Urinary bladder (tissue), 4 donors: ENCODE measurements around the gene PDE4B. TPM values are rescaled to one million over a fixed set of nuclear protein-coding genes. Genes with fewer than 3 reads are reported as not detected.
A peak's percentile ranks its signal among the peaks of the same experiment; 100 is the strongest.

Source experiments
- DNase-seq: peaks from one replicate; pipeline ENCODE4 v3.0.0-alpha.2; 2015; ENCODE audit errors: extremely low spot score
- H3K27ac ChIP-seq: one replicate; pipeline ENCODE4 v1.5.1; 2013; ENCODE audit warnings: low read depth, mild to moderate bottlenecking, moderate library complexity
- H3K36me3 ChIP-seq: one replicate; pipeline ENCODE4 v1.6.1; 2013; ENCODE audit warnings: mild to moderate bottlenecking, moderate library complexity; ENCODE audit not compliant: insufficient read depth
- H3K4me1 ChIP-seq: one replicate; pipeline ENCODE4 v1.6.1; 2013; ENCODE audit warnings: mild to moderate bottlenecking, moderate library complexity; ENCODE audit not compliant: insufficient read depth
- H3K4me3 ChIP-seq: one replicate; pipeline ENCODE4 v1.5.1; 2013; ENCODE audit warnings: low read depth, low read length
- WGBS: extraction: QIAGEN DNeasy Blood & Tissue Kit; methylation state at CpG from one replicate; pipeline ENCODE4 v1.1.7; 2013; 5-methylcytosine and 5-hydroxymethylcytosine counted together
- polyA plus RNA-seq: library from polyadenylated mRNA; stranded (reverse); fragments of 200-250 nt; gene quantifications from one replicate; pipeline ENCODE4 v1.2.3, GENCODE V29; 2013
- total RNA-seq: library from RNA; depleted of rRNA; stranded (reverse); fragments of >200 nt; gene quantifications from one replicate; pipeline ENCODE4 v1.2.3, GENCODE V29; 2014
- donor health status: healthy with polysubstance abuse.
- donor health status: healthy.

PDE4B gene
- total and polyA plus RNA-seq, 2 donors: 9.0 to 43.1 TPM

- H3K4me3 ChIP-seq: no peak overlapping the region
- no peaks in the 10 kb centered on the region for H3K4me1 ChIP-seq
- WGBS: 44% methylated on average over 6 of the region's 6 CpGs
- H3K27ac ChIP-seq: no peak overlapping the region
- peak; percentile 68 for DNase-seq
- no peaks in the 10 kb centered on the region for H3K36me3 ChIP-seq
Measured at GRCh38 chr1:66242646-66243547, 450.2 kb downstream of the PDE4B start.

- H3K4me1 ChIP-seq: no peaks in the 10 kb centered on the region
- no peaks in the 10 kb centered on the region for H3K36me3 ChIP-seq
- no peak overlapping the region for H3K27ac ChIP-seq
- no peak overlapping the region for H3K4me3 ChIP-seq
- 78% methylated on average over 2 of the region's 2 CpGs for WGBS
- DNase-seq: no peak
Measured at GRCh38 chr1:66243548-66244130, 450.9 kb downstream of the PDE4B start.

GRCh38 chr1:66244429-66244828, 451.7 kb downstream of the PDE4B start:
- Histone ChIP-seq H3K4me1 (no peaks in the 10 kb centered on the region), H3K36me3 (no peaks in the 10 kb centered on the region), H3K27ac (no peak overlapping the region), H3K4me3 (no peak overlapping the region)
- DNase-seq: no peak
- 80% methylated on average over 3 of the region's 3 CpGs for WGBS

GRCh38 chr1:66245691-66246090, 453.0 kb downstream of the PDE4B start:
- Histone ChIP-seq H3K27ac (no peak overlapping the region), H3K4me1 (no peaks in the 10 kb centered on the region), H3K4me3 (no peak overlapping the region), H3K36me3 (no peaks in the 10 kb centered on the region)
- no peak for DNase-seq
- 88% methylated on average over 1 of the region's 1 CpG for WGBS

GRCh38 chr1:66246351-66247269, 453.9 kb downstream of the PDE4B start:
- no peaks in the 10 kb centered on the region for H3K36me3 ChIP-seq
- 74% methylated on average over 9 of the region's 9 CpGs for WGBS
- DNase-seq: no peak
- no peak overlapping the region for H3K4me3 ChIP-seq
- H3K4me1 ChIP-seq: no peaks in the 10 kb centered on the region
- H3K27ac ChIP-seq: no peak overlapping the region

GRCh38 chr1:66247415-66248208, 454.9 kb downstream of the PDE4B start:
- WGBS: 94% methylated on average over 11 of the region's 11 CpGs
- no peak overlapping the region for H3K27ac ChIP-seq

GRCh38 chr1:66248257-66248656, 455.6 kb downstream of the PDE4B start:
- H3K4me1 ChIP-seq: no peaks in the 10 kb centered on the region
- no peak overlapping the region for H3K27ac ChIP-seq
- no peak overlapping the region for H3K4me3 ChIP-seq
- no peak for DNase-seq
- WGBS: 78% methylated on average over 1 of the region's 1 CpG
- H3K36me3 ChIP-seq: no peaks in the 10 kb centered on the region

More at GRCh38 chr1:66247415-66248208, 454.9 kb downstream of the PDE4B start:
- DNase-seq: no peak
- Histone ChIP-seq H3K4me1 (no peaks in the 10 kb centered on the region), H3K36me3 (no peaks in the 10 kb centered on the region), H3K4me3 (no peak overlapping the region)

GRCh38 chr1:66248746-66249145, 456.1 kb downstream of the PDE4B start:
- WGBS: 37% methylated on average over 1 of the region's 1 CpG
- DNase-seq: no peak
- no peak overlapping the region for H3K27ac ChIP-seq
- no peaks in the 10 kb centered on the region for H3K36me3 ChIP-seq
- H3K4me1 ChIP-seq: no peaks in the 10 kb centered on the region
- no peak overlapping the region for H3K4me3 ChIP-seq

- H3K4me3 ChIP-seq: no peak overlapping the region
- H3K36me3 ChIP-seq: no peaks in the 10 kb centered on the region
- WGBS: 85% methylated on average over 3 of the region's 3 CpGs
- H3K4me1 ChIP-seq: no peaks in the 10 kb centered on the region
- DNase-seq: no peak
- H3K27ac ChIP-seq: no peak overlapping the region
Measured at GRCh38 chr1:66250075-66250474, 457.4 kb downstream of the PDE4B start.

- H3K4me3 ChIP-seq: no peak overlapping the region
- H3K36me3 ChIP-seq: no peaks in the 10 kb centered on the region
- H3K27ac ChIP-seq: no peak overlapping the region
- no peak for DNase-seq
- H3K4me1 ChIP-seq: no peaks in the 10 kb centered on the region
- 85% methylated on average over 2 of the region's 2 CpGs for WGBS
Measured at GRCh38 chr1:66250478-66250877, 457.8 kb downstream of the PDE4B start.

GRCh38 chr1:66251546-66251945, 458.9 kb downstream of the PDE4B start:
- no peak for DNase-seq
- H3K36me3 ChIP-seq: no peaks in the 10 kb centered on the region
- WGBS: 83% methylated on average over 1 of the region's 1 CpG
- H3K27ac ChIP-seq: no peak overlapping the region
- H3K4me3 ChIP-seq: no peak overlapping the region
- H3K4me1 ChIP-seq: no peaks in the 10 kb centered on the region

- H3K27ac ChIP-seq: no peak overlapping the region
- WGBS: 1% methylated on average over 1 of the region's 1 CpG
- no peak overlapping the region for H3K4me3 ChIP-seq
- no peak for DNase-seq
- H3K36me3 ChIP-seq: no peaks in the 10 kb centered on the region
- H3K4me1 ChIP-seq: no peaks in the 10 kb centered on the region
Measured at GRCh38 chr1:66253330-66253921, 460.7 kb downstream of the PDE4B start.
